HG02571 (cell line): ENCODE data around the gene LCT.

Experiments used
- ATAC-seq: cut with Tn5 transposase; IDR thresholded peaks from one replicate; pipeline ENCODE4 v1.9.1; 2021; ENCODE audit warnings: mild to moderate bottlenecking, moderate library complexity; ENCODE audit not compliant: unreplicated experiment

LCT gene

DNA sequence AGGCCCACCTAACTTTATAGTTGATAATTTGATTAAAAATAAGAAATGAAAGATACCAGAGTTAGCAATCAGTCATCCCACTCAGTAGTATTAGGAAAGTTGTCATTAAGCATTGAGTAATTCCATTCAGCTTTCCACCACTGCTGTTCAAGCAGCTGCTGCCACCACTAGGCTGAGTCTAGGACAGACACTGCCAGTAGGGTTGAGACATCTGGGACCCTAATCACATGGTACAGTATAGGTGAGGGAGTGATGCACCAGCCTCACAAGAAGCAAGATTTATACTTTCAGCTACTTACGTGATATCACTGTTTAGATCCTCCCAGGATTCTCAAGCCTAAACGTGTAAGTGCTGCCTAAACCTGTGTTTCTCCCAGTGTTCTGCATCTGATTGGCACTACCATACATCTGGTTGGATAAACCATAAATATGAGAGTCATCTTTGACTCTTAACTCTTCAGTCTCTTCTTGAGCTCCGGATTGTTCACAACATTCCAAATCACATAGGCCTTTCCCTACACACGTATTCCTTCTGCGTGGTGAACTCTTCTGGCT is 92.1 kb downstream of the LCT start:
- no peak for ATAC-seq

DNA sequence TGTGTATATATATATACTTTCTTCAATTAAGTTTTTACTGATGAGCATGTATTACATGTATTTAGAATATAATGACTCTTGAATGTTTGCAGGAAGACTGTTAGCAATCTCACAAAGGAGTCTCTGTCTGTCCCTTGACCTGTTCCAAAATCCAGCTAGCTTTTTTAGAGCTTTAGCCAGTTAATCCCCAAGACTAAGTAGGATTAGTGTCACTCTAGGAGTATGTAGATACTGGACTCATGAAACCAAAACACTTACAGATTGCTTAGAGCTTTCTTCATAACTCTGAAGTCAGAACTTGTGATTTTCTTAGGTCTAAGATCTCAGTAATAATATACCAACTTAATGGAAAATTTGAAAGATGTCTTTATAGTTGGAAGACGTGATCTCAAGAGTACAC is 93.1 kb downstream of the LCT start:
- ATAC-seq: no peak

DNA sequence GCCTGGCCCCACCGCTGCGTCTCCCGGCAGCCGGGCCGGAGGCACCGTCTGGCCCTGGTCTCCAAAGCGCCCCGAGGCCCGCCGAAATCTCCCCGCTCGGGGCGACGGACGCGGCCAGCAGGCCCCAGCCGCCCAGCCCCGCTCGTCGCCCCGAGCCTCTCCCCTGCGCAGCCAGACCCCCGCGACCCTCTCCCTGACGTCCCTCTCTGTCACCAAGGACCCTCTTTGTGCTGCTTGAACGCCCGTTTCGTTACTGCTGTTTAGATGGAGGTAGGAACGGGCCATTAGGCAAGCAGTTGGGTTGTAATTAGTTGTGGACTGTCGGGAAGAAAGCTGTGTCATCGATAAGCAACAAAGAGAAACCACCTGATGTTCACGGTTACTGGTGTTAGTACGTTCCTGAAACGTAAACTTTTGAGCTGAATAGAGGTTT is 94.6 kb downstream of the LCT start:
- ATAC-seq: peak; percentile 14

DNA sequence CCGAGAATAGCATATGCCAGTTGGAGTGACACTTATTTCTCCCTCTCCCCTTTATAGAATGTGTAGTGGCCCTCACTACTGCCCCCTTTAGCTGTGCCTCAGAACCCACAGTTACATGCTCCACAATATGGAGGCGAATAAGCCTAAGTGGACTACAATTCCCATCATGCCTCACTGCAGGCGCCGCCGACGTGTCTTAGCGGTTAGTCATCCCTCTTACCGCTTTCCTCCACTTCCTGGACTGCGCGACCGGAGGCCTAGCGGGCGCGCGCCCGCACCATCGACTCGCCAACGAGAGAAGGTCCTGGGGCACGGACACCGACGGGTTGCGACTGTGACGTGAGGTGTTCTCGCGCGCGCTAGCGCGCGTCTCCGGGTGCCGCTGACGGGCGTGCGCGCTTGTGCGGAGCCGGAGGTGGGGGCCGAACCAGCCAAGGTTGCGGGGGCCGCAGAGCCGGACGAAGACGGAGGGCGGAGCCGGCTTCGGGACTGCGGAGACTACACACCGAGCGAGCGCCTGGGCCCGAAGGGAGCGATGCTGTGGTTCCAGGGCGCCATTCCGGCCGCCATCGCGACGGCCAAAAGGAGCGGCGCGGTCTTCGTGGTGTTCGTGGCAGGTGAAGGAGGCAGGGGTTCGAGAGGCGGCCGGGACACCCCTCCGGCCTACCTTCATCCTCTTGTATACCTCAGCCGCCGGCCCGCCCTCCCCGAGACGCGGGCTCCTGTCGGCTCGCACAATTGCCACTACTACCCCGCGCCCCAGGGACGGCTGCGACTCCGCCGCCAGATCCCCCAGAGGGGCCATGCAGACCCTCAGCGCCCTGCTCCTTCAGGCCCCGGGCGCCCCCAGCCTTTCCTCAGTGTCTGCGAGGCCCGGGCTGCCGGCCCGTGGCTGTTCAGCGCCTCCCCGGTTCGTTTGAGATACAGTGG is 95.3 kb downstream of the LCT start, which contains the start of gene UBXN4:
Gene UBXN4 (plus strand): TSS at position 461 of the 930 bp plus-strand sequence. CDS start 75 bp downstream, at position 536.
- ATAC-seq: peak; percentile 91

DNA sequence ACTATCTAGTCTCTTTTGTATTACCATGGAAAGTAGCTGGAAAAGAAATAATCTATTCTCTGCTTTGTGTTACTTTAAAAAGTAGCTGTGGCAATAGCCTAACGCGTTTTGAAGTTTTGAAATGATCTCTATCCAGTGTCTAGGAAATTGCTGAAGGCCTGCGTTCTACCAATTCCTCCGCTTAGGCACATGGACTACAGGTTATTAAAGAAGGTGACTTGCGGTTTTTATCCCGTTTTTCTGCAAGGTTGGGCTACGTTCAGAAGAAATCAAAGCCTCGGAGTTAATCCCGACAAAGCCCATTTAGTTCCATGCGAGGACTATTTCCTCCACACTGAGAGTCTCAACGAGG is 96.0 kb downstream of the LCT start:
- no peak for ATAC-seq

DNA sequence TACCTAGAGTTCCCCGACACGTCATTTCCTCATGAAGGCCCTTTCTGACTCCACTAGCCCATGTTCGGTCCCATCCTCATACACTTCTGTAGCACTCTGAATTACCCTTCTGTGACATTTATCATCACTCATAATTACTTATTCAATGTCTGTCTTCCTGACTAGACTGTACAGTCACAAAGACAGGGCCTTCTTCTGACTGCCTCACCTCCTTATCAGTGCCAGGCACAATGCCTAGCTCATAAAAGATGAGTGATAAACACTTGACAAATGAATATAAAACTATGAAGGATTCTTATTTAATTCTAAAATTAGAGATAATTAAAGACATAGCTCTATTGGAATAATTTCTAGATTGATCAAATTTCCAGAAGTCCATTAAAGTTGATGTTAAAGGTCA is 96.8 kb downstream of the LCT start:
- no peak for ATAC-seq
